Measurements from ENCODE around the gene SPOP.
"Not testable (repeated sequence)": the region's sequence is repeated elsewhere in the genome, so short reads cannot be mapped to it uniquely, and the experiment has no call there.

SPOP gene

DNA sequence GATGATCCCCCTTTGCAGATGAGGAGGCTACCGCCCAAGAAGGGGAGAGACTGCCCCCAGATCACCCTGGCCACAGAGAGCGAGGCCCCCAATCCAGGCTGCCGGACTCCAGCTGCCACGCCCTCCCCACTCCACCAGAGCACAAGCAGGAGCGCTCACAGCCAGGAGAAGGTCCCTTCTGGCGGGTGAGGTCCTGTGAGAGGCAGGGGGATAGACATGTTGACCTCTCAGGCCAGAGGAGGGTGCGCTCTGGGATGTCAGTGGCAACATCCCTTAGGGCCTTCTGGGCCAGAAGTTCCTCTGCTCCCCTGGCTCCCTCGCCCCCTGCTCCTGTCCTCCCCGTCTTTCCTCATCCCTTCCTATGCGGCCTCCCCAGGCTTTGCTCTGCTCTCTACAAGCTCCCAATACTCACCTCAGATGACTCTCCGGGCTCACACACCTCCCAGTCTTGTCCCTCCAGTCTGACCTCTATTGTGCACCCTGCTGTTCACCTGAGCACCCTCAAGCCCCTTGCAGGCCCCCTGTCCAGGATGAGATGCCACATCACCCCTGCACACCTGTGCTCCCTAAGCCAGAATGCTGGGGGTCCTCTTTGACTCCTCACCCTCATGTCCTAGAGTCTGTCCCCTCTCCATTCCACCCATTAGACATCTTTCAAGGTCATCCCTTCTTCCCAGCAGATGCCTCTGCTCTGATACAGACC is 107.2 kb downstream of the SPOP start:
- DNase-seq: no peak

DNA sequence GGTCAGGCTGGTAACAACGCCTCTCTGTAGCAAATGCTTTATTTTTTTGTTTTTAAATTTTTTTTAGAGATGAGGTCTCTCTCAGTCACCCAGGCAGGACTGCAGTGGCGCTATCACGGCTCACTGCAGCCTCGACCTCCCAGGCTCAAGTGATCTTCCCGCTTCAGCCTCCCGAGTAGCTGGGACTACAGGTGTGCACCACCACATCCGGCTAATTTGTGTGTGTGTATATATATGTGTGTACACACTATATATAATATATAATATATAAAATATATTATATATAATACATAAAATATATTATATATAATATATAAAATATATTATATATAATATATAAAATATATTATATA is 109.2 kb downstream of the SPOP start:
- peak; percentile 24 for DNase-seq

DNA sequence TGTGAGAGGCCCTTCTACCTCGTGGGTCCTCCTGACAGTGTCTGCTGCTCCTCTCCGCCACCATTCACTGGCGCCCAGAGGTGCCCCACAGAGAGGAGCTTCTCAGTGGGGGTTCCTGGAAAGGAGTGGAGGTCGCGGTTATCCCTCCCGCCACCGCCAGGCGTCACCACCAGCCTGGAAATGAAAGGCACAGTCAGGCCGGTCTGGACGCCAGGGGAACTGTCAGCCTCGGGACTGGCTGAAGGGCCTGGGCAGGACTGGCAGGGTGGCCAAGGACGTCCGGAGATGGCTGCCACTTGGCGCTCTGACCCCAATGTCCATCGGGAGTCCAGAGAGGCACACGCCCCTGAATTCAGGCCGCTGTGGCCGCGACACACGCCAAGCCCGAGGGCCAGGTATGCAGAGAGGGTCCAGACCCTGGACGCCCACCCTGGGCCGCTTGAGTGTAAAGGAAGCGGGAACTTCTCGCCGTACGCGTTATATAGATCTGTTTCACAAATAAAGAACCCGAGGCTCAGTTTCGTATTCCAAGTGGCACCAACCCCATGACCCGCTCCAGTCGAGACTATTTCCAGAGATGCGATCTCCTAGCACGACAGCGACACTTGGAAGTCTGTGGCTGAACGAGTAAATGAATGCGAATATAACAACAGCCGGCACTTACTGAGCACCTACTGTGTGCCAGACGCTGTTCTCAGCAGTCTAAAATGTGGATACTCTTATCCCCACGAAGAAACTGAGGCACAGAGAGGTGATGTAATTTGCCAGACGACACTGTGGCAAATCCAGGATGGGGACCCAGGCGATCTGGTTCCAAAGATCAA is 109.8 kb downstream of the SPOP start:
- DNase-seq: peak; percentile 79

- no peak for DNase-seq
Measured at GRCh38 chr17:49567104-49567521, 110.8 kb downstream of the SPOP start.

GRCh38 chr17:49566668-49567071 is 111.2 kb downstream of the SPOP start:
- DNase-seq: no peak

- no peak for DNase-seq
Measured at GRCh38 chr17:49565948-49566491, 111.9 kb downstream of the SPOP start.

GRCh38 chr17:49564638-49565037 is 113.3 kb downstream of the SPOP start:
- DNase-seq: no peak

- DNase-seq: peak; percentile 73
Measured at GRCh38 chr17:49557312-49558024, 120.4 kb downstream of the SPOP start.

- peak; percentile 64 for DNase-seq
Measured at GRCh38 chr17:49556223-49556943, 121.5 kb downstream of the SPOP start.

- DNase-seq: no peak
Measured at GRCh38 chr17:49555495-49556222, 122.2 kb downstream of the SPOP start.

GRCh38 chr17:49554694-49555494 is 123.0 kb downstream of the SPOP start:
- DNase-seq: no peak

- no peak for DNase-seq
Measured at GRCh38 chr17:49553676-49554335, 124.1 kb downstream of the SPOP start.

DNA sequence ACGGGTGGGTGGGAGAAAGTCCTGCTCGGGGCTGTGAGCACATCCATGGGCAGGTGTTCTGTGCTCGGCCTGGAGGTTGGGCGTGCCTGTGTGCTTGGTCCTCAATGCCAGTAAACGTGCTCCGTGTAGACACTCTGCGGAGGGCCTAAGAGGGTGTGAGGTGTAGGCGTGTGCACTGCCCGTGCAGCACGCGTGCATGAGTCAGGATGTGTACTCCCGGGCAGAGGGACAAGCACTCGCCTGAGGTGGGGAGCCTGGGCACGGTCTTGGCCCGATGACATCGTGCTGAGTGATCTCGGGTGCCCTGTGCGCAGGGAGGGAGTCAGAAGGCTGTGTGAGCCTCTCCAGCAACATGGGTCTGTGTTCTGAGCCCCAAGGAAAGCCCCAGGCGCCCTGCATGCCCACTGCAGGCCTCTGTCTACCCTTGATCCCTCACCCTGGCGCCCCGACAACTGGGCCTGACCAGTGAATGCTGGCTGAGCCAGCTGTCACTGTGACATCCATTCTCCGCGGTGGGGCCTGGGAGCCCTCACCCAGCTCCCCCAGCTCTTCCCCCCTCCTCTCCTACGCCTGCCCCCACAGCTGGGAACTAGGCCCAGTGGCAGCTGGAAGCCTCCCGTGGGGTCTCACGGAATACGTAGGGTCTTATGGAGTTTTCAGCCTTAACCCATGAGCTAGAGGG is 125.7 kb downstream of the SPOP start:
- DNase-seq: no peak

DNA sequence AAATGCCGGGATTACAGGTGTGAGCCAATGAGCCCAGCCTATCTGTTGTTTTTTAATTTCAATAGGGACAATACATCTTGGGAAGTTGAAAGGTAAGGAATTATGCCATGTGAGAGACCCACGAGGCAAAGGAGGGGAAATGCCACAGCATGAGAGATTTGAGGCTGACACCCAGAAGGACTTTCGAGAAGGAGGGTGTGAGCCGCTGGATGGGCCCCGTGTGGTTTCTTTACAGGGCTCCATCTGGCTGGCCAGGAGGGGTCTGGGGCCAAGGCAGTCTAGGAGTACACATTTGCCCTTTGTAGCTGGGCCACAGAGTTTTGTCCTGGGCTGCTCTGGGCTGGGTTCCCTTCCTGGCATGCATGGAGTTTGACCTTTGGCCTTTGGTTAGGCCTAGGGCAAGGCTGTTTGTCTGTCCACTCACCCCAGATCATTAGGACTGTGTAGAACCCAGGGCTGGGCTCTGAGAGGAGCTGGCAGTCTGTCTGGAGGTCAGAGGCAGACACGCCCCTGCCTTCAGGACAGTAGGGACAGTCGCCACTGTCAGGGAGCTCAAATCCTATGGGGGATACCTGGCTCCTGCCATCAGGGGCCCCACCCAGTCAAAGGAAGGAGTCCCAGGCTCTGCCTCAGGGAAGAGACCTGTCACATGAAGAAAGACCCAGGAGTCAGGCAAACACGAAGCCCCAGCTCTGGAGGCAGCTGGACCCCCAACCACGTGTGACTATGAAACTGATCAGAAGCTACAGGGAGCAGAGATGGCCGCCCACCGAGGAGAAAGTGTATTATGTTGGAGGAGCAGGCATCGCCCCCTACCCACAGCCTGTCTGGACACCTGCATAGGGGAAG is 126.5 kb downstream of the SPOP start:
- no peak for DNase-seq

DNA sequence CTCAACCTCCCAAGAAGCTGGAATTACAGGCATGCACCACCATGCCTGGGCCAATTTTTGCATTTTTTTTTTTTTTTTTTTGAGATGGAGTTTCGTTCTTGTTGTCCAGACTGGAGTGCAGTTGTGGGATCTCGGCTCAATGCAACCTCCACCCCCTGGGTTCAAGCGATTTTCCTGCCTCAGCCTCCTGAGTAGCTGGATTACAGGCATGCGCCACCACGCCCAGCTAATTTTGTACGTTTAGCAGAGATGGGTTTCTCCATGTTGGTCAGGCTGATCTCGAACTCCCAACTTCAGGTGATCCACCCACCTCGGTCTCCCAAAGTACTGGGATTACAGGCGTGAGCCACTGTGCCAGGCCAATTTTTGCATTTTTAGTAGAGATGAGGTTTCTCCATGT is 127.1 kb downstream of the SPOP start:
- DNase-seq: not testable (repeated sequence)

GRCh38 chr17:49549691-49550678 is 127.9 kb downstream of the SPOP start:
- DNase-seq: no peak

GRCh38 chr17:49549311-49549605 is 128.6 kb downstream of the SPOP start:
- no peak for DNase-seq

Data from hematopoietic multipotent progenitor cell treated with erythropoietin and hydrocortisone succinate and interleukin-3 and kit ligand, for 8 days (in vitro differentiated cells).